Hepatocyte (in vitro differentiated cells): ENCODE measurements around the gene PDS5A. TPM values are rescaled to one million over a fixed set of nuclear protein-coding genes. Genes with fewer than 3 reads are reported as not detected.

Source experiments
- DNase-seq: peaks from one replicate; pipeline ENCODE4 v3.0.0-alpha.2; 2016; ENCODE audit warnings: low spot score
- H2AFZ ChIP-seq: fragments of 200-600 bp; sonication (generic); 2 replicates; pipeline ENCODE4 v1.6.0; 2016; ENCODE audit warnings: antibody characterized with exemption, mild to moderate bottlenecking
- H3K27ac ChIP-seq: fragments of 200-600 bp; sonication (generic); 2 replicates; pipeline ENCODE4 v1.5.1; 2016; ENCODE audit warnings: mild to moderate bottlenecking
- H3K27me3 ChIP-seq: fragments of 200-600 bp; sonication (generic); 2 replicates; pipeline ENCODE4 v1.6.1; 2016
- H3K36me3 ChIP-seq: fragments of 200-600 bp; sonication (generic); replicated peaks from 2 replicates; pipeline ENCODE4 v1.5.1; 2016; ENCODE audit warnings: low read depth; ENCODE audit not compliant: insufficient read depth
- H3K4me1 ChIP-seq: fragments of 200-600 bp; sonication (generic); 2 replicates; pipeline ENCODE4 v1.5.1; 2016; ENCODE audit warnings: mild to moderate bottlenecking, moderate library complexity; ENCODE audit not compliant: insufficient read depth
- H3K4me2 ChIP-seq: fragments of 200-600 bp; sonication (generic); 2 replicates; pipeline ENCODE4 v1.6.0; 2016
- H3K4me3 ChIP-seq: fragments of 200-600 bp; sonication (generic); 2 replicates; pipeline ENCODE4 v1.5.1; 2016; ENCODE audit warnings: mild to moderate bottlenecking
- H3K79me2 ChIP-seq: fragments of 200-600 bp; sonication (generic); 2 replicates; pipeline ENCODE4 v1.6.0; 2017; ENCODE audit warnings: mild to moderate bottlenecking
- H3K9me2 ChIP-seq: fragments of 200-600 bp; sonication (generic); replicated peaks from 2 replicates; pipeline ENCODE4 v1.6.0; 2017; ENCODE audit warnings: mild to moderate bottlenecking; ENCODE audit not compliant: insufficient read depth
- H3K9me3 ChIP-seq: fragments of 200-600 bp; sonication (generic); 2 replicates; pipeline ENCODE4 v1.5.1; 2016; ENCODE audit warnings: low read depth, mild to moderate bottlenecking
- H4K20me1 ChIP-seq: fragments of 200-600 bp; sonication (generic); 2 replicates; pipeline ENCODE4 v1.6.0; 2016; ENCODE audit warnings: mild to moderate bottlenecking; ENCODE audit not compliant: insufficient read depth, poor library complexity, severe bottlenecking
- CTCF ChIP-seq: fragments of 200-600 bp; sonication (generic); IDR thresholded peaks from 2 replicates; pipeline ENCODE4 v1.5.1; 2016; ENCODE audit warnings: antibody characterized with exemption, mild to moderate bottlenecking; ENCODE audit not compliant: poor library complexity
- EZH2 ChIP-seq: fragments of 200-600 bp; sonication (generic); IDR thresholded peaks from 2 replicates; pipeline ENCODE4 v1.6.1; 2016; ENCODE audit warnings: antibody characterized with exemption, mild to moderate bottlenecking, borderline replicate concordance
- EZH2phosphoT487 ChIP-seq: fragments of 200-600 bp; sonication (generic); IDR thresholded peaks from one replicate; pipeline ENCODE4 v1.6.1; 2018; ENCODE audit warnings: antibody characterized with exemption, mild to moderate bottlenecking, low read depth, moderate library complexity; ENCODE audit not compliant: unreplicated experiment, severe bottlenecking
- whole genome bisulfite sequencing: methylation state at CpG from one replicate; pipeline ENCODE4 v1.1.6; 2016; ENCODE audit warnings: low lambda C conversion rate; ENCODE audit errors: missing lambda C conversion rate; 5-methylcytosine and 5-hydroxymethylcytosine counted together
- polyA plus RNA-seq: library from polyadenylated mRNA; unstranded; fragments of >200 nt; fragmentation: Nextera tagmentation; extraction: Ambion mirVana; gene quantifications from 2 replicates; pipeline ENCODE4 v1.2.1, GENCODE V29; 2016
- total RNA-seq: library from RNA; depleted of rRNA; stranded (reverse); fragments of >200 nt; gene quantifications from 2 replicates; pipeline ENCODE4 v1.2.3, GENCODE V29; 2014

The PDS5A gene
- total and polyA plus RNA-seq, 2 experiments from 2014 or later, result 24.6 to 69.2 TPM

- no peaks in the 10 kb centered on the region for H3K27me3 ChIP-seq
- H4K20me1 ChIP-seq, result no peaks in the 10 kb centered on the region
- no peaks in the 10 kb centered on the region for H3K4me1 ChIP-seq
- H3K9me2 ChIP-seq, result no peaks in the 10 kb centered on the region
- H3K36me3 ChIP-seq, result no peaks in the 10 kb centered on the region
- H3K79me2 ChIP-seq, result no peaks in the 10 kb centered on the region
- 100% methylated on average over 2 of the region's 2 CpGs for WGBS
- no peak overlapping the region for H2AFZ ChIP-seq
- DNase-seq, result no peak
- no peaks in the 10 kb centered on the region for H3K9me3 ChIP-seq
- no peak overlapping the region for H3K27ac ChIP-seq
- H3K4me2 ChIP-seq, result no peak overlapping the region
- no peak for TF ChIP-seq EZH2phosphoT487
- TF ChIP-seq EZH2, result no peak
- TF ChIP-seq CTCF, result no peak
- H3K4me3 ChIP-seq, result no peak overlapping the region
These were observed 95.9 kb downstream of the PDS5A start for GRCh38 chr4:39881789-39882188.

- H3K36me3 ChIP-seq, result no peaks in the 10 kb centered on the region
- no peak overlapping the region for H2AFZ ChIP-seq
- no peaks in the 10 kb centered on the region for H3K9me3 ChIP-seq
- no peaks in the 10 kb centered on the region for H3K27me3 ChIP-seq
- TF ChIP-seq EZH2phosphoT487, result no peak
- TF ChIP-seq CTCF, result no peak
- no peak for TF ChIP-seq EZH2
- H3K4me1 ChIP-seq, result no peaks in the 10 kb centered on the region
- DNase-seq, result no peak
- H3K9me2 ChIP-seq, result no peaks in the 10 kb centered on the region
- no peak overlapping the region for H3K27ac ChIP-seq
- no peak overlapping the region for H3K4me3 ChIP-seq
- H4K20me1 ChIP-seq, result no peaks in the 10 kb centered on the region
- no peaks in the 10 kb centered on the region for H3K79me2 ChIP-seq
- 97% methylated on average over 8 of the region's 8 CpGs for WGBS
- H3K4me2 ChIP-seq, result no peak overlapping the region
These were observed 99.7 kb downstream of the PDS5A start for GRCh38 chr4:39877971-39878370.

DNA sequence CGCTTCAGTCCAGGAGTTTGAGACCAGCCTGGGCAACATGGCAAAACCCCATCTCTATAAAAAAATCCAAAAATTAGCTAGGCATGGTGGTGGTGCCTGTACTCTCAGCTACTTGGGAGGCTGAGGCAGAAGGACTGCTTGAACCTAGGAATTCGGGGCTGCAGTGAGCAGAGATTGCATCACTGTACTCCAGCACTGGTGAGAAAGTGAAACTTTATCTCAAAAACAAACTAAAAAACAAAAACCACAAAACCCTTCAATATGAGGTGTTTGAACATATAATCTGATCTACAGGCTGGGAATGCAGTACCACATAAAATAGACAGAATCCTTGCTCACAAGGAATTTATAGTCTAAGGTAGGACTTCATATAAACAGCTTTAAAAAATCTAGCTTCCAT is 103.9 kb downstream of the PDS5A start:
- Histone ChIP-seq H3K4me2 (no peak overlapping the region), H3K79me2 (no peaks in the 10 kb centered on the region), H3K4me3 (no peak overlapping the region), H4K20me1 (no peaks in the 10 kb centered on the region), H3K27ac (no peak overlapping the region), H3K27me3 (no peaks in the 10 kb centered on the region), H3K4me1 (no peaks in the 10 kb centered on the region), H3K9me3 (no peaks in the 10 kb centered on the region), H3K9me2 (no peaks in the 10 kb centered on the region), H2AFZ (no peak overlapping the region), H3K36me3 (peaks cover under 1% of the 10 kb centered on the region)
- WGBS, result 90% methylated on average over 2 of the region's 2 CpGs
- DNase-seq, result no peak
- TF ChIP-seq EZH2, result no peak

GRCh38 chr4:39865280-39865679 is 112.4 kb downstream of the PDS5A start:
- no peaks in the 10 kb centered on the region for H3K9me2 ChIP-seq
- no peaks in the 10 kb centered on the region for H4K20me1 ChIP-seq
- no peak overlapping the region for H2AFZ ChIP-seq
- peaks cover 5% of the 10 kb centered on the region for H3K36me3 ChIP-seq
- TF ChIP-seq EZH2, result no peak
- no peak for TF ChIP-seq CTCF
- no peak for TF ChIP-seq EZH2phosphoT487
- H3K9me3 ChIP-seq, result no peaks in the 10 kb centered on the region
- H3K4me1 ChIP-seq, result no peaks in the 10 kb centered on the region
- H3K4me3 ChIP-seq, result no peak overlapping the region
- DNase-seq, result no peak
- 97% methylated on average over 3 of the region's 3 CpGs for WGBS
- H3K27ac ChIP-seq, result no peak overlapping the region
- H3K27me3 ChIP-seq, result no peaks in the 10 kb centered on the region
- no peak overlapping the region for H3K4me2 ChIP-seq
- no peaks in the 10 kb centered on the region for H3K79me2 ChIP-seq
